NCI-H446 treated with DMSO at 0.1 percent for 48 hours (cell line): ENCODE results near the gene CUEDC2.

ENCODE experiments used
- DNase-seq: peaks from one replicate; lab custom pipeline; 2025; lab: John Stamatoyannopoulos, UW

The CUEDC2 gene

GRCh38 chr10:102409604-102410428 lies 22.6 kb downstream of the CUEDC2 start:
- no peak for DNase-seq

- DNase-seq: no peak
Observed at GRCh38 chr10:102408728-102409603, 23.4 kb downstream of the CUEDC2 start.

DNA sequence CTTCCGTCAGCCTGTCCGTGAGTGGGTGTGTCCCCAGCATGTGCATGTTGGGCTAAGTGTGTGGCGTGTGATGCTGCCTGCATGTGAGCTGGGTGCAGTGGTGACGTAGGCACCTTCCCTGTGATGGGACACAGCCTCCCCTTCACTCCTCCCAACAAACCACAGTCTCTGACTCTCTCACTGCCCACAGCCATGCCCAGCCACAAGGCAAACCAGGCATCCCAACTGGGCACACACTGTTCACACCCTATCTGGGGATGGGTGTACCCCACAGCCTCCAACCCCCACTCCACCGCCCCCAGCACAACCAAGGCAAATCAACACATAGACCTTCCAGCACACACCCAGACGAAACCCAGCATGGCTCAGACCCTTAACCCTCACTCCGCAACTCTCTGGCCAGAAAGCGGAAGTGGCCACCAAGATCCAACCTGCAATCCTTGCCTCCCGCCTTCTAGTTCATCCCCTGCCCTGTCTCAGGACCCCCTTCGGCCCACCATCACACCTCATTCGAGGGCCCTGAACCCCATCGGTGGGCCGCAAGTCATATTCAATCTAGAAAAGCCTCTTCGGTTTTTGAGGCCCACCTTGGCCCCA lies 24.1 kb downstream of the CUEDC2 start:
- DNase-seq: no peak

GRCh38 chr10:102407425-102408130 lies 24.8 kb downstream of the CUEDC2 start:
- DNase-seq: no peak

DNA sequence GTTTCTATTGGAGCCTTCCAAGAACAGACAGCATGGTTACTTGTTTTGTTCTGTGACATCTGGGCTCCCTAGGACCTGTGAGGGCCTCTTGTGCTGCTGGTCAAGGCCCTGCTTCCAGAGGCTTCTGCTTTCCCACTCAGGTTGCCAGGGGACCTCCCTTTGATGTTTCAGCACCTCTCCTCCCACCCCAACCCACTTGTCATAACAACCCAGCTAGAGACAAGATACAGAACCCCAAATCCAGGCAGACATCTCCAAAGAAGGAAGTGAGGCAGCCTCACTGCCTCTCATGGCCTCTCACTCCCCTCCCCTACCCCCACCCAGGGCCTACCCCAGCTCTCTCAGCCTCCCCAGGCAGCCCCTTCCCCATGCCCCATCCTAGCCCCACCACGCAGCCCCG lies 25.6 kb downstream of the CUEDC2 start:
- no peak for DNase-seq

DNA sequence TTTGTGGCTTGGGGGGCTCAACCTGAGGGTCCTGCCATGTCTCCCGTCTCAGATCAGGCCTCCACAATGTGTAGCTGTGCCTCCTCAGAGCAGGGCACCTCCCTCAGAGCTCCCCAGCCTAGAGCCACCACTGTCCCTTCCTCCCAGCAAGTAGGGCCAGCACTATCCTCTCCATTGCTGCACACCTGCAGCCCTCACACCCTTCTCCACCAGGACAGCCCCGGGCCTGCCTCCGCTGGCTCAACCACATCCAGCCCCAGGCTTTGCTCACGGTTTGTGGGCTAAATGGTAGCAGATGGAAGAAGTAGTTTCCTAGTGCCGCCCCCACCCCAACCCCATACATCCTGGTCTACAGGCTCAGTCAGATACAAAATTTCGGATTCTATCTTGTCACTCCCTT lies 26.7 kb downstream of the CUEDC2 start:
- no peak for DNase-seq

DNA sequence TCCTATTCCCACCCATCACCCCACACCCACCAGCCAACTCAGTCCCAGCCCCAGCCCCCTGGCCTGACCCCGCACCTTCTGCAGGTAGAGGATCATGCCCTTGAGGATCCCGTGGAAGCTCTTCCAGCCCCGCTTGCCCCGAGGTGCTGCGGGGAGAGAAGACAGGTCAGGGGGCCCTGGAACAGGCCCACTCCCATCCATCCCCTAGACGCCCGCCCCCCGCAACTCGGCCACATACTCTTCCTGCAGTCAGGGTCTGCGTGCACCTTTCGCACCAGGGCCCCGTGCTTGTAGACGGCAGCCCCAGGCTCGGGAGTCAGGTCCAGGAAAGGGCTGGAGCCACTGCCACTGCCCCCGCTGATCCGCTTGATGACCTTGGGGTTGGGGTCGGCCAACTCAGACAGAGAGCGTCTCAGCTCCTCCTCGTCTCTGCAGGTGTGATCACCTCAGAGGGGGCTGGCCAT lies 27.2 kb downstream of the CUEDC2 start:
- DNase-seq: no peak

GRCh38 chr10:102404361-102405107 lies 27.8 kb downstream of the CUEDC2 start:
- no peak for DNase-seq

DNA sequence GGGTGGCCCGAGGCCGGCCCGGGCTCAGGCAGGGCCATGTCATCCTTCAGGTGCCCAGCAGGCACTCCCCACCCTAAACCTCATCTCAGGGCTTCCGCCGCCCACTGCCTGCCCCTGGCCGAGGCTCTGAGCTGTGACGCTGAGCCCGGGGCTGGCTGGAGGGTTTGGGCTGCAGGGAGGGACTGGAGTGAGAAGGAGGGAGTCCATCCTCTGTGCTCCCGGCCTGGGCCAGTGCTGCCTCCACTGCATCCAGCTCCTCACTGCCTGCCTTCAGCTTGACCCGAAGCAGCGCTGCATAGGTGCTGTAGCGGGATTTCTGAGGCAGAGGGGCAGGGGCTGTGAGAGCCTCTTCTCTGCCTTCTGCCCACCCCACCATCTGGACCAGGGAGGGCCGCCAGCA lies 29.3 kb downstream of the CUEDC2 start:
- no peak for DNase-seq

- DNase-seq: no peak
Observed at GRCh38 chr10:102402512-102402896, 29.9 kb downstream of the CUEDC2 start.

GRCh38 chr10:102401735-102402511 lies 30.5 kb downstream of the CUEDC2 start:
- no peak for DNase-seq

DNA sequence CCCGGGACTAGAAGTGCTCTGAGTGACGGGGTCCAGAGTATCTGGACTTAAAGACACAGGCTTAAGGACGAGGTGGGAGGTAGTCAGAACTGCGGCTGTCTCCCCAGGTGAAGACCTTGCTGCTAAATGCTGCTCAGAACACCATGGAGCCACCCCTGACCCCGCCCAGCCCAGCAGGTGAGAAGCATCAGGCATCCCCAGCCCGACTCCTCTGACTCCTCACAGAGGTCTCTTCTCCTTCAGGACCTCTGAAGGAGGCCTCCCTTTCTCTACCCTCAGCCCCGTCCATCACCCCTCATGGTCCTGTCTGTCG lies 31.1 kb downstream of the CUEDC2 start:
- DNase-seq: no peak

DNA sequence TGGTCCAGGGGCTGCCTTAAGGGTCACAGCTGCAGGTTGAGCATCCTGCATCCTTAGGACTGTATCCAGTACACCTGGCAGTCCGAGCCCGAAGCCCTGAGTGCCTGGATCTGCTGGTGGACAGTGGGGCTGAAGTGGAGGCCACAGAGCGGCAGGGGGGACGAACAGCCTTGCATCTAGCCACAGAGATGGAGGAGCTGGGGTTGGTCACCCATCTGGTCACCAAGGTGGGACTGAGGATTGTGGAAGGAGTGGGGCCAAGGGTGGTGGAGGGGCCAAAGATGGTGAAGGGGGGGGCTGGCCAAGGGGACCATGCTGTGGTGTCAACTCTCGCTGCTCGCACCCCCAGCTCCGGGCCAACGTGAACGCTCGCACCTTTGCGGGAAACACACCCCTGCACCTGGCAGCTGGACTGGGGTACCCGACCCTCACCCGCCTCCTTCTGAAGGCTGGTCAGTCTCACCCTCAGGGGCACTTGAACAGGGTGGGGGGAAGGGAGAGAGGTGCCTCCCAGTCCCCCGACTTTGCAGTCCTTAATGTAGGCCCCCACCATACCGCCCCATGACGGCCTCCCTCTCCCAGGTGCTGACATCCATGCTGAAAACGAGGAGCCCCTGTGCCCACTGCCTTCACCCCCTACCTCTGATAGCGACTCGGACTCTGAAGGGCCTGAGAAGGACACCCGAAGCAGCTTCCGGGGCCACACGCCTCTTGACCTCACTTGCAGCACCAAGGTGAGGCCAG lies 31.6 kb downstream of the CUEDC2 start:
- DNase-seq: no peak

DNA sequence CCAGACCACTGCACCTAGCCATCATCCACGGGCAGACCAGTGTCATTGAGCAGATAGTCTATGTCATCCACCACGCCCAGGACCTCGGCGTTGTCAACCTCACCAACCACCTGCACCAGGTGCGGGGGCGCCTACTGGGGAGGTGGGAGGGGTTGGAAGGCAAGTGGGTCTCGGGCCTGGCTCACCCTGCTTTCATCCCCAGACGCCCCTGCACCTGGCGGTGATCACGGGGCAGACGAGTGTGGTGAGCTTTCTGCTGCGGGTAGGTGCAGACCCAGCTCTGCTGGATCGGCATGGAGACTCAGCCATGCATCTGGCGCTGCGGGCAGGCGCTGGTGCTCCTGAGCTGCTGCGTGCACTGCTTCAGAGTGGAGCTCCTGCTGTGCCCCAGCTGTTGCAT lies 32.3 kb downstream of the CUEDC2 start:
- DNase-seq: no peak

- peak; percentile 57 for DNase-seq
Observed at GRCh38 chr10:102399217-102400021, 33.0 kb downstream of the CUEDC2 start.

DNA sequence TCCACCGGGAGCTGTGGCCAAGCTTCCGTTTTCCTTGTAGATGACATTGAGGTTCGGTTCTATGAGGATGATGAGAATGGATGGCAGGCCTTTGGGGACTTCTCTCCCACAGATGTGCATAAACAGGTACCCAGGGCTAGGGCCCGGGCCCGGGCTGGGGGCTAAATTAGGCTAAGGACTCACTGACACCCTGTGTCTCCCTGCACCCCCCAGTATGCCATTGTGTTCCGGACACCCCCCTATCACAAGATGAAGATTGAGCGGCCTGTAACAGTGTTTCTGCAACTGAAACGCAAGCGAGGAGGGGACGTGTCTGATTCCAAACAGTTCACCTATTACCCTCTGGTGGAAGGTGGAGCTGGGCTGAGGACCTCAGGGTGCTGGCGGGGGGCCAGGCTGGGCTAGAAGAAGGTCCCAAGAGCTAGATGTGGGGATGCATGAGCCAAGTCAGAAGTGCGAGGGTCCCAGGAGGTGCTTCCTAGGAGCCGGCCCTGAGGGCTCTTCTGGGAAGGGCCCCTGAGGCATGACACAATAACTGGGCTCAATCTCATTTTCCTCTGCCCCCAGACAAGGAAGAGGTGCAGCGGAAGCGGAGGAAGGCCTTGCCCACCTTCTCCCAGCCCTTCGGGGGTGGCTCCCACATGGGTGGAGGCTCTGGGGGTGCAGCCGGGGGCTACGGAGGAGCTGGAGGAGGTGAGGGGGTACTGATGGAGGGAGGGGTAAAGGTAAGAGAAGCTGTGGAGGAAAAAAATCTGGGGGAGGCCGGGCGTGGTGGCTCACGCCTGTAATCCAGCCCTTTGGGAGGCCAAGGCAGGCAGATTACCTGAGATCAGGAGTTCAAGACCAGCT lies 34.0 kb downstream of the CUEDC2 start:
- DNase-seq: no peak

- DNase-seq: no peak
Observed at GRCh38 chr10:102397222-102398171, 34.9 kb downstream of the CUEDC2 start.
